ENCODE results near the gene LBHD2.

GRCh38 chr14:103115845-103116572, 32.0 kb downstream of the LBHD2 start:
- TF ChIP-seq CTCF (IDR thresholded peaks at IDR 0.05) = no peak
- no peak for TF ChIP-seq EP300 (IDR thresholded peaks at IDR 0.05)
